HCT116 (cell line): ENCODE measurements around the gene POLE.

Experiments
- CTCF ChIP-seq, 3 experiments: fragments of 200-600 bp in 1 of 3; sonication (generic) in 1 of 3; IDR thresholded peaks in 2 of 3; conservative IDR thresholded peaks in 1 of 3; 2 replicates each; pipeline ENCODE4 v1.5.1; 2012 to 2017; ENCODE audit warnings: low read depth in 2 of 3, low read length in 2 of 3, antibody characterized with exemption in 1 of 3, borderline replicate concordance in 1 of 3, control low read depth in 1 of 3, mild to moderate bottlenecking in 1 of 3, mixed read lengths in 1 of 3, mixed run types in 1 of 3, moderate library complexity in 1 of 3; ENCODE audit not compliant: insufficient read depth in 1 of 3
- EZH2 ChIP-seq: fragments of 200-600 bp; sonication (generic); IDR thresholded peaks from 2 replicates; pipeline ENCODE4 v1.6.1; 2017; ENCODE audit warnings: antibody characterized with exemption, mixed run types
- POLR2AphosphoS5 ChIP-seq: IDR thresholded peaks from 2 replicates; pipeline ENCODE4 v1.6.1; 2011; ENCODE audit warnings: mild to moderate bottlenecking, low read depth, low read length, moderate library complexity
- ZBTB33 ChIP-seq: IDR thresholded peaks from 2 replicates; pipeline ENCODE4 v1.6.1; 2011; ENCODE audit warnings: mild to moderate bottlenecking, low read length, moderate library complexity; ENCODE audit not compliant: insufficient replicate concordance; ENCODE audit errors: extremely low read depth
- TF ChIP-seq, protein P1 (sequence below): IDR thresholded peaks from 2 replicates; pipeline ENCODE4 v1.6.1; 2012; ENCODE audit warnings: low read depth
- TF ChIP-seq, protein P2 (sequence below): IDR thresholded peaks from 2 replicates; pipeline ENCODE4 v1.6.1; 2012

GRCh38 chr12:132610051-132610759 lies 76.9 kb downstream of the POLE start, which contains the start of gene LRCOL1:
- TF ChIP-seq, protein P1, sequence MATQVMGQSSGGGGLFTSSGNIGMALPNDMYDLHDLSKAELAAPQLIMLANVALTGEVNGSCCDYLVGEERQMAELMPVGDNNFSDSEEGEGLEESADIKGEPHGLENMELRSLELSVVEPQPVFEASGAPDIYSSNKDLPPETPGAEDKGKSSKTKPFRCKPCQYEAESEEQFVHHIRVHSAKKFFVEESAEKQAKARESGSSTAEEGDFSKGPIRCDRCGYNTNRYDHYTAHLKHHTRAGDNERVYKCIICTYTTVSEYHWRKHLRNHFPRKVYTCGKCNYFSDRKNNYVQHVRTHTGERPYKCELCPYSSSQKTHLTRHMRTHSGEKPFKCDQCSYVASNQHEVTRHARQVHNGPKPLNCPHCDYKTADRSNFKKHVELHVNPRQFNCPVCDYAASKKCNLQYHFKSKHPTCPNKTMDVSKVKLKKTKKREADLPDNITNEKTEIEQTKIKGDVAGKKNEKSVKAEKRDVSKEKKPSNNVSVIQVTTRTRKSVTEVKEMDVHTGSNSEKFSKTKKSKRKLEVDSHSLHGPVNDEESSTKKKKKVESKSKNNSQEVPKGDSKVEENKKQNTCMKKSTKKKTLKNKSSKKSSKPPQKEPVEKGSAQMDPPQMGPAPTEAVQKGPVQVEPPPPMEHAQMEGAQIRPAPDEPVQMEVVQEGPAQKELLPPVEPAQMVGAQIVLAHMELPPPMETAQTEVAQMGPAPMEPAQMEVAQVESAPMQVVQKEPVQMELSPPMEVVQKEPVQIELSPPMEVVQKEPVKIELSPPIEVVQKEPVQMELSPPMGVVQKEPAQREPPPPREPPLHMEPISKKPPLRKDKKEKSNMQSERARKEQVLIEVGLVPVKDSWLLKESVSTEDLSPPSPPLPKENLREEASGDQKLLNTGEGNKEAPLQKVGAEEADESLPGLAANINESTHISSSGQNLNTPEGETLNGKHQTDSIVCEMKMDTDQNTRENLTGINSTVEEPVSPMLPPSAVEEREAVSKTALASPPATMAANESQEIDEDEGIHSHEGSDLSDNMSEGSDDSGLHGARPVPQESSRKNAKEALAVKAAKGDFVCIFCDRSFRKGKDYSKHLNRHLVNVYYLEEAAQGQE = no peak
- no peak for TF ChIP-seq POLR2AphosphoS5
- no peak for TF ChIP-seq CTCF (IDR thresholded peaks at IDR 0.05 in 2 of 3, conservative IDR thresholded peaks at IDR 0.05 in 1 of 3; ENCODE audit: borderline replicate concordance in 1 of 3, insufficient read depth in 1 of 3, low read depth in 2 of 3, low read length in 2 of 3)
- no peak for TF ChIP-seq EZH2
- TF ChIP-seq, protein P2, sequence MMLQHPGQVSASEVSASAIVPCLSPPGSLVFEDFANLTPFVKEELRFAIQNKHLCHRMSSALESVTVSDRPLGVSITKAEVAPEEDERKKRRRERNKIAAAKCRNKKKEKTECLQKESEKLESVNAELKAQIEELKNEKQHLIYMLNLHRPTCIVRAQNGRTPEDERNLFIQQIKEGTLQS = no peak
- no peak for TF ChIP-seq ZBTB33
